NCI-H2171 (cell line): ENCODE data around the gene PACC1.

Experiments used
- DNase-seq: peaks from one replicate; lab custom pipeline; 2025; lab: John Stamatoyannopoulos, UW

The PACC1 gene

DNA sequence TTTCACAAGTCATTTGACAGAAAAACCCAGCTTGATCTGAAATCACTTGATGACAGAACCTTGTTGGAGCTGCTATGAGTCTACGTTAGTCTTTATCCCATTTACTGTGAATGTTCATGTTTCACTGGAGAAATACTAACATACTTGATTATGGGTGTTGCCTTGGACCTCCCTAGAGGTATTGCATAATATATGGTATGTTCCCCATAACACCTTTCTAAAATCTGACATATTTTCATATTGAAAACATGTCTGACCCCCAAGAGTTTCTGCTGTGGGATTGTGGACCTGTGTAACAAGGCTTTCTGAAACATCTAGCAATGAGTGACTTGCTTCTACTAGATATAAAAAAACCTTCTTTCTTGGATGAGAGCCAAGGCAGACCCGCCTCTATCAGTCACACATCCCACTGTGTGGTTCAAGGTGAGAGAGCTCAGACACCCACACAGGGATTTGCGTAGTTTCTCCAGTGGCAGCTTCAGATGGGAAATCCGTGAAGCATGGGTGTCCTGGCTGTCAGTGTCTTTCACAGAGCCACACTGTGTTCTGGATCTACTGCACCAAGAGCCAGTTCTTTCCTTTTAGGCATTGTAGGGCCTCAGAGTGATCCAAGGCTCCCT is 22.6 kb upstream of the PACC1 start:
- DNase-seq: no peak

DNA sequence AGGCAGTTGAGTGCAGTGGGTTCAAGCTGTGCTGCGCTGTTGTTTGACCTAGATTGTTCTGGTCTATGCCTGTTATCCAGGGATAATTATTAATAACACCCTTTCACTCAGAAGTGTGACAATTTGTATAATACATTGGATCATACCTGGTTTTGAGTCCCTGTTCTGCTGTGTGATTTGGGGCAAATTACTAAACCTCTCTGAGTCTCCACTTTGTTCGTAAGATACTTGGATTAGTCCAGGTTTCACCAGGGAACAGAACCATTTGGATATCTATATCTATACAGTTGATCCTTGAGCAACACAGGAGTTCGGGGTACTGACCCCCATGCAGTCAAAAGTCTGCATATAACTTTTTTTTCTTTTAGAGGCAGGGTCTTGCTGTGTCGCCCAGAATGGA is 20.3 kb upstream of the PACC1 start:
- DNase-seq: no peak

DNA sequence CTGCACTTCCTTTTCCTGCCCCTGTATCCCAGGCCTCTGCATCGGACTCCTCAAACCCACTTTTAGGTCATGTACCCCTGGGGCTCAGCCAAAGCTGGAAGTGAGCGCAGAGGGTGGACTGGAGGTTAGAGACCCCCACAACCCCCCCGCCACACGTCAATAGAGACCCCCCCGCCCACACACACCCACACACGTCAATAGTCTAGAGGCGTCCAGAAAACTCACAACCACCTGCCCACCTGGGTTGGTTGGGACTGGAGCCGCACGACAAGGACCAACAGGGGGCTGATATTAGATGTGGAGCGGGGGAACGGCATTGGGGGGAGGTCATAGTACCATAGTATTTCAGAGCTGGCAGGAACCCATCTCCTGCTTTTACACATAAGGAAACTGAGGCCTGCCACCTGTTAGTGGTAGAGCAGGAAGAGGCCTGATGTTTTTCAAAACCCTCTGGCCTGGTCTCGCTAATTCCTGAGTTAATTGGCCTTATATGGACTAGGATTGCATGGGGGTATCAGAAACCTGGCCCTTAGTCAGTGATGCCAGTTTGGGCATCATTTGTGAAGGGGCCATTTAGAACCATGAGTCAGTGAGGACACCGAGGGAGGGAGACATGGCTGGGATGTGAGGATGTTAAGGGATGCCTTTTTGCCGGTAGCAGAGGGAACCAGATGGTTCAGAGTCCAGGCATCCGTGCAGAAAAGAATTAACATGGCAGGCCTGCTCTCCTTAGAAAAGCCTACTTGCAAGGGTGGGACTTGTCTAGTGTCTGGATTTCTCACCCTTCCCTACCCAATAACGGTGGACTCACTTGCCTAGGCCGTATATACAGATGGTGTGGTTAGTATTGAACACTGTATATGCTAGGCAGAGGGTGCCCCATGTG is 19.1 kb upstream of the PACC1 start:
- peak; percentile 11 for DNase-seq

DNA sequence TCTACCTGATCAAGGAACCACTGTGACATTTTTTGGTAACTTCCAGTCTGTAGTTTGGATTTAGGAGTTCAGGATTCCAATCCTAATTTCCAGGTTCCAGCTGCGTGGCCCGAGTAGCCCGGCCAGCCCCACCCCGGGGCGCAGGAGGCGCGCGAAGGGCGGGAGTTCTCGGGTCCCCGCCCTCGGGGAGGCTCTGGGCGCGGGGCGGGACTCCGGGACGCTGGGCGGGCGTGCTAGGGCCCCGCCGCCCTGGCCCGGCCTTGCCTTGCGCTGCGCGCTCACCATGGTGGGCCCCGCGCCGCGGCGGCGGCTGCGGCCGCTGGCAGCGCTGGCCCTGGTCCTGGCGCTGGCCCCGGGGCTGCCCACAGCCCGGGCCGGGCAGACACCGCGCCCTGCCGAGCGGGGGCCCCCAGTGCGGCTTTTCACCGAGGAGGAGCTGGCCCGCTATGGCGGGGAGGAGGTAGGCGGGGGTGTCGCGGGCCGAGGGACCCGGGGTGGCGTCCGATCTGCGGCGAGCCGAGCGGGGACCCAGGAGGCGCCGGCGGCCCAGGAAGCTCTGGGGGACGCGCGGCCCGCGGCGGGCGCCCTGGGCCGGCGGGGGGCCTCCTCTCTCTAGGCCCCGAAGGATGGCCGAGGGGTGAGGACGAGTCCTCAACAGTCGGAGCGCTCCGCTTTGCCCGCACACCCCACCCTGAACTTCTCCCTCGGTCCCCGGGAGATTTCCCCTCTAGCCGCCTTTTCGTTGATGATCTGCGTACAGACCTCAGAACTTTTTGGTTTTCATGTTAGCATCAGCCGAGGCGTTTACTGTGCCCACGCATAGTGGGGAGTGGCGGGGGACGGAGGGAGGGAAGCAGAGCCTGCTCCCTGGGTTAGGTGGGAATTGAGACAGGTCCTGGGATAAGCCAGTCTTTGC is 18.2 kb upstream of the PACC1 start, which contains the start of gene NENF:
TSS of gene NENF (plus strand) at position 260 of the 916 bp plus-strand sequence. CDS start at position 284, 24 bp downstream.
- DNase-seq: peak; percentile 74

DNA sequence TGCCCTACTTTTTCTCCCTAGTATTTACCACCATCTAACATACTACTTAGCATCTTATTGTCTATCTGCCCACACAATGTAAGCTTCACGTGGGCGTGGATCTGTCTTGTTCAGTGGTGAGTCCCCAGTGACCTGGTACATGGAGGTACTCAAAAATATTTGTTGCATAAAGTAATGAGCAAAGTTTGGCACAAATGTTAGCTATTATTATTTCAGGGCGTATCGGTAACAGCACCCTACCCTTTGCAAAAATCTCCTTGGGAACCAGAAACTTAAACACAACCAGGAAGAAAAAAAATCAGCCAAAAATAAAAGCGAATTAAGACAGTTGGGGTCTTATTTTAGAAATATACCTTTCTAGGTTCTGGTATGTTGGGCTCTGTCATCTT is 17.6 kb upstream of the PACC1 start:
- DNase-seq: no peak

DNA sequence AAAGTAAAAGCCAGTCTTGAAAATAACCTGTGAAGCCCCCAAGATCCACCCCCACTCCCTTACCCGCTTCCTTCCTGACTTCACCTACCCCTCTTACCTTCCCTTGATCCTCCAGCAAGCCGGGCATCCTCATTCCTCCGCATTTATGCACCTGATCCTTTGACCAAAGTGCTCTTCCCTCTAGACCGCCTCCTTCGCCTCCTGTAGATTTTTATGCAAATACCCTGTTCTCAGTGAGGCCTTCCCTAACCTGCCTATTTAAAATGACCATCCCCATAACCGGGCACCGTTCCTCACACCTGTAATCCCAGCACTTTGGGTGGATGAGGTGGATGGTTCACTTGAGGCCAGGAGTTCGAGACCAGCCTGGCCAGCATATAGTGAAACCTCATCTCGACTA is 17.0 kb upstream of the PACC1 start:
- DNase-seq: no peak

DNA sequence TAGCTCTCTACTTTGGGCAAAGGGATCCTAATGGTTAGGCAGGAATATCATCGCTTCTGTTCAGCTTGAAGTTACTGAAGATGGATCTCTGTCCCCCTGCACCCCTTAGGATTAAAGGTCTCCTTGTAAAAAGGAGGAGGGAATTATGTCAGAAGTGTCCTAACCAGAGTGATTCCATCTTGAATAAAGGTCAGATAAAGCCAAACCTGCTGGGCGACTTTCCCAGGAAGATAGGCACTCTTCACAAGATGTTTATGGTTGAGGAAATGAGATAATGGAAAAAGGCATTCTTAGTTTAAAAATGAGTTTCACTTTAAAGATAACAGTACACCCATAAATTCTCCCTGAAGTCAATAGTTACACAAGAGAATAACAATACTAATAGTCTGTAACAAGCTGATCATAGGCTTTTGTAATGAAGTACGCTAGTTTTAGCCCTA is 16.3 kb upstream of the PACC1 start:
- DNase-seq: no peak

DNA sequence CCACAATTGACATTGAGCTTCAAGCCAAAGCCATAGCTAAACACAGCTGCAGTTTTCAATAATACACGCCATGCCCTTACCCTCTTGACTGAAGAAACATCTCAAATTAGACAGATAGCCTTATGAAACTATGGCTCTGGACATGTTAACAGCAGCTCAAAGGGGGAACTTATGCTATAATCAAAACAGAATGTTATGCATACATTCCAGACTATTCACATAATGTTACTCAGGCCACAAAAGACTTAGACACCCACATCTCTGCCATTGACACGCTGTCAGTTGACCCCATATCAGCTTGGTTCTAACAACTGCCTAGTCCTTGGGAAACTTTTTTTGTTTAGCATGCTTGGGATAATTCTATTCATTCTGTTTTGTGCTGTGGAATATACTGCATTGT is 15.7 kb upstream of the PACC1 start:
- no peak for DNase-seq

DNA sequence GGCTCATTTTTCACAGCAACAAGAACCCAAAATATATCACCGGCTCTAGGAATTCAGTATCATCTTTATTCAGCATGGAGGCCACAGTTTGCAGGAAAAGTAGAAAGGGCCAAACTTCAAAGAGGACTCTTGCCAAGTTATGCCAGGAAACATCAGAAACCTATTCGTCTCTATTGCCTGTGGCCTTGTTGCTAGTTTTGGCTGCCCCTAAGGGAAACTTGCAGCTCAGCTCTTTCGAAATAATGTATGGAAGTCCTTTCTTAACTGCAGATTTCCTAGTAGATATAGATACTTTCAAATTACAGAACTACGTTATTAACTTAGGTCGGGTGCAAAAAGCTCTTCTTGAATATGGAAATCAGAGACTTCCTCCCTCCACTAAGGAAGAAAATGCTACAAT is 13.8 kb upstream of the PACC1 start:
- no peak for DNase-seq

DNA sequence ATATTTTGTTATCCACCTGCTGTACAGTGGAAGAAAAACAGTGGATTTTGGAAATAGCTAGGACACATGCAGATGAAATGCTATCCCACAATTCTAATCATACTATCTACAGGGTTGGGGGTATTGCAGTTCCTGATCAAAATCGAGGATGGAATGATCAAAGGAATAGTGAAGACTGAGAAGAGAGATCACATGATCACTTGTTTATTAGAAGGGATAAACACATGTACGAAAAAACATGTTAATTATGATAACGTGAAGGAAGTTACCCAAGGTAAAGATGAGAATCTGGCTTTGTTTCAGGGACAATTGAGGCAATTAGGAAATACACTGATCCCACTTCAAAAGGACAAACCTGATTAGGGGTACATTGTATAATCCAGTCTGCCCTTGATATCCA is 9.2 kb upstream of the PACC1 start:
- no peak for DNase-seq

DNA sequence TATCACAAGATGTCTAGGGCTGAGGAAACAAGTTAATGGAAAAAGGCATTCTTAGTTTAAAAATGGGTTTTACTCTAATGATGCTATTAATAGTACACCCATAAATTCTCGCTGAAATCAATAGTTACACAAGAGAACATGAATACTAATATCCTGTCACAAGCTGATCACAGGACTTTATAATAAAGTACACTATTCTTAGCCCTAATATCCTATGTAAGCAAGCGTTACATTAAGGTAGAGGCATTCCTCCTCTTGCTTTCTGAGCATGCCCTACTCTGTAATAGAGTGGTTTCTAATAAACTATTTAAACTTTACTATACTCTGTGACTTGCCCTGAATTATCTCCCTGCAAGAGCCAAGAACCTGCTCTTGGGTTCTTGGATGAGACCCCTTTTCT is 6.5 kb upstream of the PACC1 start:
- no peak for DNase-seq

DNA sequence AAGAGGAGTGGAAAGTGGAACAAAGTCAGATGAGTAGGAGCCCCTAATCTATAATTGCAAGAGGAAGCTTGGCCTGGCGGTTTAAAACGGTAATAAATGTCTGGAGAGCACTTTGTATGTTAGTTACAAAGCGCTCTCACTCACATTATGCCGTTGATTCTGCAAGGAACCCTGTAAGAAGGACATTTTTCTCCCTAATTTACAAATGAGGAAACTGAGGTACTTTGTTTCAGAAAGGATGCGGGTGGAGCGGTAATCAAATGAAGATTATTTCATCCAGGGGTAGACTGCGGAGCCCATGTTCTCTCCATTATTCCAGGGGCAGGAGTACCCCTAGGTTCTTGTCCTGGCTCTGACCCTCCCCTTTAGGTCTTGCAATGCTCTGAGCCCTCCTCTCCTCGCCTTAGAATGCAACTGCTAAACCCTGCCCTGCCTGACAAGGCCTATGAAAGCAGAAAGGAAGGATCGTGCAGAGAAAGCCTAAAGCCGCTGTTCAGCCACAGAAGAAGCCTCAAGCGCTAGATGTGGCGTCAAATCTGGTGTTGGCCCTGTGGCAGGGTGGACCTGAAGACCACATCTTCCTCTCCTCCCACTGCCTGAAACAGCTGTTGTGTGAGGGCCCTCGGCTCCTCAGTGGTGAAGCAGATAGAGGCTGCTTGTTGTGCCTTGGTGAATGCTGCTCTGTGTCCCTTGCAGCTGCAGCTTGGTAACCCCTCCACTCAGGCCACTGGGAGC is 588 bp upstream of the PACC1 start:
- no peak for DNase-seq

DNA sequence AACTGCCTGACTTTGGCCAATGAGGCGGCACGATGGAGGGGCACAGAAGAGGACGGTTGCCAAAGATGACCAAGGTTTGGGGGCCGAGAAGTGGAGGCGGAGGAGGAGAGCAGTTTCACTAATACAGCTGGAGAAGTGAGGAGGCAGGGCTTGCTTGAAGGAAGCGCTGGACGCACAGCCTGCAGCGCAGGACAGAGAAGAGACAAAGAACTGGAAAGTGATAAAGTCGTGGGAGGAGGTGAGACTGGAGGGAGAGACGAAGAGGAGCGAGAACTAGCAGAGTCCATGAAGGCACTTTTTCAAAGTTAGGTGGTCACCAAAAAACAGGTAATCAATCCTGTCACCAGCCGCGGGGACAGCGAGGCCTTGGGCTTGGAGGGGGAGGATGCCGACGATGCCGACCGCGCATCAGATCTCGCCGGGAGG is 771 bp downstream of the PACC1 start:
- DNase-seq: no peak

DNA sequence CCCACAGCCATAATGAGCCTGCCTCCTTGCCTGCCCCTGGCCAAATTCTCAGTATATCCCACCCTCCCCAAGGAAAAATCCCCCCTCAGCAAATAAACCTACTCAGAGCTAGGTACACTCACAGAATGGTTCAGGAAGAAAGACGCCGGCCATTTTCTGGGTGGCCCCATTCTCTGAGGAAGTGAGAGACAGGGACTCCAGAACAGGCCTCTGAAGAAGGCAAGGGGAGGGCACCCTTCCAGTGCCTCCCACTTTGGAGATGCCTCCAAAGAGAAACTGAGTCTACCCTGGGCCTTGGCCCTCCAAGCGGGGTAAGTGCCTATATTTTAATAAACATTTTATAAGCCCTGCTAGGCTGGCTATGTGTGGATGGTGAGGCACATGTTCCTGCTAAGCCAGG is 2.3 kb downstream of the PACC1 start:
- no peak for DNase-seq

DNA sequence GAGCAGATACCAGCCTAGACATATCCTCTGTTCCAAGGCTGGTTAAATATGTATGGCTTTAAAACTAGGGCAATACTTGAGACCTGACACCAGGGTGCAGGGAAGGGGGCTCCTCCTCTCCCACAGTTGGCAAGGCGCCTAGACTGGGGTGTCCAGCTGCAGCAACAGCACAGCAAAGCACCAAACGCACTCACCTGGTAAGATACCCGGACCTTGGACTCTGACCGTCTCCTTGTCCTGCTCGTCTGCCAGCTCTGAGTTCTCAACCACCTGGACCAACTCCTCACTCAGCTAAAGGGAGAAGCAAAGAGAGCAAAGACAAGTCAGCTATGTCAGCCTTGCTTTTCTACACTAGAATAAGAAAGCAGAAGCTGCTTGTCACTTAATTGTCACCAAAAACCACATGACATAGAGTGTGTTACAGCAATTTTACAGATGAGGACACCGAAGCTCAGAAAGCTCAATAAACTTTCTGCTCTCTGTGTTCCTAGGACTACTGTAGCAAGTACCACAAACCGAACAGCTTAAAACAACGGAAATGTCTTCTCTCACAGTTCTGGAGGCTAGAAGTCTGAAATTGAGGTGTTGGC is 4.4 kb downstream of the PACC1 start:
- no peak for DNase-seq

DNA sequence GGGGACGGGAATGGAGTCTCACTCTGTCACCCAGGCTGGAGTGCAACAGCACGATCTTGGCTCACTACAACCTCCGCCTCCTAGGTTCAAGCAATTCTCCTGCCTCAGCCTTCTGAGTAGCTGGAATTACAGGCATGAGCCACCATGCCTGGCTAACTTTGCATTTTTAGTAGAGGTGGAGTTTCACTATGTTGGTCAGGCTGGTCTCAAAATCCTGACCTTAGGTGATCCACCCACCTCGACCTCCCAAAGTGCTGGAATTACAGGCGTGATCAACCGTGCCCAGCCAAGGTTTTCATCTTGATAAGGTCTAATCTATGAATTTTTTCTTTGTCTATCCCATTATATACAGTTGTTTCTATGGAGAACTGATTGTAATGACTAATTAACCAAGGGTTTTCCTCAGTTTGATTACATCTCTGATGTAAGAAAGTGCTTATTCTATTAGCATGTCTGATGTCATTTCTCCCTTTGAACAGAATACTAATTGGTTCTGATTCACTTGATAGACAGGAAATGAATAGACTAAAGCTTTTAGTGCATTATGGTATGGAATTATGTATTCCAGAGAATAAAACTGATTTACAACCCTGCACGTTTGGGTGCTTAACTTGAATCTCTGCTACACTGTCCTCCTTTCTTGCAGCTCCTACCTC is 11.9 kb downstream of the PACC1 start:
- DNase-seq: no peak

DNA sequence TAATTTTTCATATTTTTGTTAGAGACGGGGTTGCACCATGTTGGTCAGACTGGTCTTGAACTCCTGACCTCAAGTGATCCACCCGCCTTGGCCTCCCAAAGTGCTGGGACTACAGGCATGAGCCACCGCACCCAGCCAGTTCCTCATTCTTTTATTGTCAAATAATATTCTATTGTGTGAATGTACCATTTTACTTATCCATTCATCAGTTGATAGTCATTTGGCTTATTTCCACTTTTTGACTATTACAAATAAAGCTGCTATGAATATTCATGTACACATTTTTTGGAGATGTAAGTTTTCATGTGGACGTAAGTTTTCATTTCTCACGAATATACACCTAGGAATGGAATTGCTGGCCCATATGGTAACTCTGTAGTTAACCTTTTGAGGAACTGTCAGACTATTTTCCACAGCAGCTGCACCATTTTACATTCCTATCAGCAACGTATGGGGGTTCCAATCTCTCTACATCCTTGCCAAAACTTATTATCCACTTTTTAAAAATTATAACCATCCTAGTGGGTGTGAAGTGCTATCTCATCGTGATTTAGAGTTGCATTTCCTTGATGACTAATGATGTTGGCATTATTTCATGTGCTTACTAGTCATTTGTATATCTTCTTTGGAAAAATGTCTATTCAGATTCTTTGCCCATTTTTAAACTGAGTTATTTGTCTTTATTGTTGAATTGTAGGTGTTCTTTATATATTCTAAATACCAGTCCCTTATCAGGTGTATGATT is 12.7 kb downstream of the PACC1 start:
- no peak for DNase-seq

DNA sequence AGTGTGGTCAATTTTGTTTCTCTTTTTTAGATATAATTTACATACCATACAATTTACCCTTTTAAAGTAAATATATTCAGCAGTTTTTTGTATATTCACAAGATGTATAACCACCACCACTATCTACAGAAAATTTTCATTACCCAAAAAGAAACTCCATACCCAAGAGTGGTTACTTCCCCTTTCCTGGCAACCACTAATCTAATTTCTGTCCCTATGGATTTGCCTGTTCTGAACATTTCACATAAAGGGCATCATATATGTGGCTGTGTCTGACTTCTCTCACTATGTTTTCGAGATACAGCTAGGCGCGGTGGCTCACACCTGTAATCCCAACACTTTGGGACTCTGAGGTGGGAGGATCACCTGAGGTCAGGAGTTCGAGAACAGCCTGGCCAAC is 13.6 kb downstream of the PACC1 start:
- DNase-seq: no peak

DNA sequence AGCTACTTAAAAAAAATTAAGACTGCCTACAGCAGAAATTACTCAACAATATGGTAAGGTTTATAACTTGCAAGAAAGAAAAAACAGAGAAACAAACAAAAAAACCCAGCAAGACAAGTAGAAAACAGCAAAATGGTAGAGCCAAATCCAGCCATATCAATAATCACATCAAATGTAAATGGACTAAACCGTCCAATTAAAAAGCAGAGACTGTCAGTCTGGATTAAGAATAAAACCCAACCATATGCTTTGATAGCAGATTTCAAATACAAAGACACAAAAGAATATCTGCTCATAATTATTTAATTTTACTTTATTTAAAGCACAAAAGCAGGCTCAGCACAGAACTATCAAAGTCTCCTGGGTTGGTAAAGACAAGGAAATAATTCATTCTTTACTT is 17.5 kb downstream of the PACC1 start:
- no peak for DNase-seq

DNA sequence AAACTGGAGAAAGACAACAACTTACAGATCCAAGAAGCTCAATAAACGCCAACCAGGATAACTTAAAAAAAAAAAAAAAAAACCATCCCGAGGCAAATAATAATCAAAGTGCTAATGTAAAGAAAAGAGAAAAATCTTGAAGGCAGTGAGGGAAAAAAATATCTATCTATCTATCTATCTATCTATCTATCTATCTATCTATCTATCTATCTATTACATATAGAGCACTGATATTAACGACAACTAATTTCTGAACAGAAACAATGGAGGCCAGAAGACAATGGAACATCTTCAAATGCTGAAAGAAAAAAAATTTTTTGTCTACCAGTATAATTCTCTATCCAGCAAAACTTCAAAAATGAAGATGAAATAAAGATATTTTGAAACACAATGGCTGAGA is 18.0 kb downstream of the PACC1 start:
- no peak for DNase-seq
